Panc1 (cell line): ENCODE results near the gene ARHGEF25. TPM values are rescaled to one million over a fixed set of nuclear protein-coding genes. Genes with fewer than 3 reads are reported as not detected.
"Not testable (repeated sequence)": the region's sequence is repeated elsewhere in the genome, so short reads cannot be mapped to it uniquely, and the experiment has no call there.

Experiments used
- ATAC-seq: fragments of 200-7000 bp; cut with Tn5 transposase; 2 replicates; pipeline ENCODE4 v1.9.1; 2020; ENCODE audit warnings: mild to moderate bottlenecking, moderate library complexity
- BruUV-seq: library from RNA; stranded (reverse); fragments of 400-500 nt; replicated peaks from 2 replicates; lab custom pipeline; 2021; lab: Mats Ljungman, UMichigan
- CTCF ChIA-PET: fragments of 300-600 bp; sonication (Branson Sonifier 250); formaldehyde crosslinking; loops from one replicate; lab custom pipeline; 2022; ENCODE audit warnings: antibody characterized with exemption; lab: Charles Lee
- POLR2A ChIA-PET: fragments of 300-600 bp; sonication (Branson Sonifier 250); formaldehyde crosslinking; loops from one replicate; lab custom pipeline; 2022; ENCODE audit warnings: antibody characterized with exemption; lab: Charles Lee
- DNase-seq: peaks from one replicate; pipeline ENCODE4 v3.0.0-alpha.2; 2010; ENCODE audit warnings: low read depth, low spot score
- H3K27ac ChIP-seq: 2 replicates; pipeline ENCODE4 v1.5.1; 2011; ENCODE audit warnings: mild to moderate bottlenecking, low read length, inconsistent platforms
- H3K27me3 ChIP-seq: fragments of 200-500 bp; sonication (Bioruptor generic); 2 replicates; pipeline ENCODE4 v1.6.0; 2014; ENCODE audit warnings: low read length, inconsistent platforms; ENCODE audit not compliant: control insufficient read depth, insufficient read depth
- H3K36me3 ChIP-seq: fragments of 200-500 bp; sonication (Bioruptor generic); 2 replicates; pipeline ENCODE4 v1.5.1; 2014; ENCODE audit warnings: inconsistent platforms, mild to moderate bottlenecking, low read length, moderate library complexity; ENCODE audit not compliant: control insufficient read depth, insufficient read depth
- H3K4me1 ChIP-seq: 2 replicates; pipeline ENCODE4 v1.5.1; 2011; ENCODE audit warnings: inconsistent platforms, mild to moderate bottlenecking, low read length, moderate library complexity; ENCODE audit not compliant: control insufficient read depth, insufficient read depth
- H3K4me3 ChIP-seq, 2 experiments: 2 replicates each; pipeline ENCODE4 v1.5.1; 2011 to 2012; ENCODE audit warnings: low read depth in 2 of 2, low read length in 2 of 2, mild to moderate bottlenecking in 2 of 2, inconsistent platforms in 1 of 2, moderate library complexity in 1 of 2
- H3K9me3 ChIP-seq: fragments of 200-500 bp; sonication (Bioruptor generic); 2 replicates; pipeline ENCODE4 v1.5.1; 2014; ENCODE audit warnings: low read depth, mild to moderate bottlenecking, inconsistent platforms, low read length, moderate library complexity; ENCODE audit not compliant: control insufficient read depth, insufficient read depth
- CTCF ChIP-seq: fragments of 450-650 bp; IDR thresholded peaks from 2 replicates; pipeline ENCODE4 v1.5.1; 2017; ENCODE audit warnings: mild to moderate bottlenecking
- POLR2AphosphoS5 ChIP-seq: IDR thresholded peaks from 2 replicates; pipeline ENCODE4 v1.6.1; 2012; ENCODE audit warnings: mild to moderate bottlenecking, low read depth, low read length, moderate library complexity
- REST ChIP-seq, 2 experiments: IDR thresholded peaks; 2 replicates each; pipeline ENCODE4 v1.6.1; 2011 to 2012; ENCODE audit warnings: low read depth in 2 of 2, control low read depth in 1 of 2, low read length in 1 of 2, mild to moderate bottlenecking in 1 of 2, moderate library complexity in 1 of 2; ENCODE audit not compliant: insufficient read depth in 1 of 2
- SIN3A ChIP-seq: IDR thresholded peaks from 2 replicates; pipeline ENCODE4 v1.6.1; 2012; ENCODE audit warnings: low read depth, mild to moderate bottlenecking, low read length, moderate library complexity, borderline replicate concordance; ENCODE audit not compliant: insufficient read depth
- TCF7L2 ChIP-seq: IDR thresholded peaks from 2 replicates; pipeline ENCODE4 v1.6.1; 2011; ENCODE audit warnings: mild to moderate bottlenecking, low read depth, low read length, inconsistent platforms
- in situ Hi-C: cut with HindIII; loops from 2 replicates; pipeline ENCODE4 v1.10.0; 2016; ENCODE audit warnings: low sequenced_read_pairs, low pct_unique_long_range_greater_than_20kb
- intact Hi-C: fragments of 100-400 bp; cut with micrococcal nuclease; formaldehyde crosslinking; loops from one replicate; pipeline ENCODE4 v1.10.0; 2022; ENCODE audit not compliant: unreplicated experiment
- total RNA-seq: library from RNA; stranded (reverse); gene quantifications from one replicate; pipeline ENCODE4 v1.2.1, GENCODE V29; 2021; ENCODE audit not compliant: unreplicated experiment

The ARHGEF25 gene
- total RNA-seq, 1 experiment from 2014 or later, result 10.5 TPM

- no TSS peak for BruUV-seq
- TF ChIP-seq REST (IDR thresholded peaks at IDR 0.05; ENCODE audit: insufficient read depth in 1 of 2, low read depth in 2 of 2, low read length in 1 of 2) (no peak), CTCF (no peak), TCF7L2 (no peak), POLR2AphosphoS5 (no peak), SIN3A (no peak)
- H3K4me3 ChIP-seq, result peak overlapping the region; percentile 67 to 71
- ChIA-PET POLR2A (no interaction called here), CTCF (interaction anchor here (0.6 to 1.4 kb wide), 3 partner anchors 29 to 94 kb away, joined by 3 to 9 read pairs (median 3); no protein-coding TSS in a partner anchor)
- H3K9me3 ChIP-seq, result no peaks in the 10 kb centered on the region
- DNase-seq, result no peak
- no peaks in the 10 kb centered on the region; the same call in 1 of the 2 replicates for H3K36me3 ChIP-seq
- H3K4me1 ChIP-seq, result peaks cover 8% of the 10 kb centered on the region
- intact Hi-C loops, result no loop called here
- H3K27me3 ChIP-seq, result no peaks in the 10 kb centered on the region
- ATAC-seq, result peak; percentile 69
- in situ Hi-C loops, result no loop called here
- peak overlapping the region; percentile 79 for H3K27ac ChIP-seq
Observed at GRCh38 chr12:57632073-57632957, 21.1 kb downstream of the ARHGEF25 start.

- Histone ChIP-seq H3K4me1 (peaks cover 8% of the 10 kb centered on the region), H3K27ac (peak within 1 kb of the TSS; percentile 79), H3K27me3 (no peaks in the 10 kb centered on the region), H3K4me3 (peak within 1 kb of the TSS; percentile 67 to 71), H3K36me3 (no peaks in the 10 kb centered on the region; the same call in 1 of the 2 replicates), H3K9me3 (no peaks in the 10 kb centered on the region)
- peak; percentile 93 for ATAC-seq
- DNase-seq, result no peak
- in situ Hi-C loops, result no loop called here
- no TSS peak for BruUV-seq
- intact Hi-C loops, result no loop called here
- POLR2A ChIA-PET, result no interaction called here
- CTCF ChIA-PET, result interaction anchor here (0.6 to 1.4 kb wide), 3 partner anchors 30 to 93 kb away, joined by 3 to 9 read pairs (median 3); no protein-coding TSS in a partner anchor
- TF ChIP-seq CTCF (peak; percentile 98), SIN3A (no peak), TCF7L2 (peak; percentile 23; the same call in 1 of the 2 replicates), REST (IDR thresholded peaks at IDR 0.05; ENCODE audit: insufficient read depth in 1 of 2, low read depth in 2 of 2, low read length in 1 of 2) (no peak)
Observed at GRCh38 chr12:57632958-57633840, 22.0 kb downstream of the ARHGEF25 start, which contains the start of gene B4GALNT1. B4GALNT1 (minus strand) TSS chr12:57633201; CDS start chr12:57632132, 1,069 bp downstream.

DNA sequence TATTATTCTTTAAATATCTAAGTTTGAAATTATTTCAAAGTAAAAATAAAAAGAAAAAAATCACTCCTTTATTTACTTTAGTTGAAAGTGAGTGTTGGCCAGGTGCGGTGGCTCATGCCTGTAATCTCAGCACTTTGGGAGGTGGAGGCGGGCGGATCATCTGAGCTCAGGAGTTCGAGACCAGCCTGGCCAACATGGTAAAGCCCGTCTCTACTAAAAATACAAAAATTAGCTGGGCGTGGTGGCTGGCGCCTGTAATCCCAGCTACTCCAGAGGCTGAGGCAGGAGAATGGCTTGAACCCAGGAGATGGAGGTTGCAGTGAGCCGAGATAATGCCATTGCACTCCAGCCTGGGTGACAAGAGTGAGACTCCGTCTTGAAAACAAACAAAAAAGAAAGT is 25.5 kb downstream of the ARHGEF25 start:
- H3K4me1 ChIP-seq, BruUV-seq, intact Hi-C loops, H3K4me3 ChIP-seq, ATAC-seq, H3K36me3 ChIP-seq, H3K9me3 ChIP-seq, in situ Hi-C loops, H3K27me3 ChIP-seq, CTCF ChIA-PET, DNase-seq, H3K27ac ChIP-seq: not testable (repeated sequence)
- POLR2A ChIA-PET, result interaction anchor here (0.6 to 0.7 kb wide), 2 partner anchors 12 to 96 kb away, joined by 3 to 5 read pairs; no protein-coding TSS in a partner anchor
